ENCODE measurements around the gene VWA3A.

VWA3A gene

GRCh38 chr16:22198547-22199293 is 106.4 kb downstream of the VWA3A start:
- TF ChIP-seq CTCF (IDR thresholded peaks at IDR 0.05; ENCODE audit: low read depth, low read length) = no peak
- H3K4me3 ChIP-seq (ENCODE audit: low read depth, low read length) = no peak overlapping the region

- no peak overlapping the region for H3K4me3 ChIP-seq (ENCODE audit: low read depth, low read length)
- TF ChIP-seq CTCF (IDR thresholded peaks at IDR 0.05; ENCODE audit: low read depth, low read length) = no peak
Measured at GRCh38 chr16:22202261-22202637, 109.9 kb downstream of the VWA3A start.

GRCh38 chr16:22203091-22203490 is 110.8 kb downstream of the VWA3A start:
- no peak overlapping the region for H3K4me3 ChIP-seq (ENCODE audit: low read depth, low read length)
- TF ChIP-seq CTCF (IDR thresholded peaks at IDR 0.05; ENCODE audit: low read depth, low read length) = no peak

- H3K4me3 ChIP-seq (ENCODE audit: low read depth, low read length) = no peak overlapping the region
- no peak for TF ChIP-seq CTCF (IDR thresholded peaks at IDR 0.05; ENCODE audit: low read depth, low read length)
Measured at GRCh38 chr16:22204091-22204655, 111.8 kb downstream of the VWA3A start.

- TF ChIP-seq CTCF (IDR thresholded peaks at IDR 0.05; ENCODE audit: low read depth, low read length) = no peak
- H3K4me3 ChIP-seq (ENCODE audit: low read depth, low read length) = peak overlapping the region; percentile 70
Measured at GRCh38 chr16:22205577-22206012, 113.3 kb downstream of the VWA3A start.

- peak; percentile 57 for TF ChIP-seq CTCF (IDR thresholded peaks at IDR 0.05; ENCODE audit: low read depth, low read length)
- peak within 1 kb of the TSS; percentile 70 for H3K4me3 ChIP-seq (ENCODE audit: low read depth, low read length)
Measured at GRCh38 chr16:22206013-22206841, 113.9 kb downstream of the VWA3A start, which contains the start of gene EEF2K. Gene EEF2K, plus strand, starts transcription at chr16:22206278. Its CDS starts 19,452 bp downstream, at chr16:22225730.
